Stimulated activated CD4-positive, alpha-beta T cell treated with anti-CD3 and anti-CD28 coated beads, Interleukin-12 subunit alpha, Interleukin-12 subunit beta, amount 100 ng/mL, for 24 hours (primary cell): ENCODE results near the gene CBLB.

Source experiments
- DNase-seq, 2 experiments: peaks; one replicate each; pipeline ENCODE4 v3.0.0-alpha.2; 2020; ENCODE audit warnings: low read depth in 2 of 2

Gene CBLB

DNA sequence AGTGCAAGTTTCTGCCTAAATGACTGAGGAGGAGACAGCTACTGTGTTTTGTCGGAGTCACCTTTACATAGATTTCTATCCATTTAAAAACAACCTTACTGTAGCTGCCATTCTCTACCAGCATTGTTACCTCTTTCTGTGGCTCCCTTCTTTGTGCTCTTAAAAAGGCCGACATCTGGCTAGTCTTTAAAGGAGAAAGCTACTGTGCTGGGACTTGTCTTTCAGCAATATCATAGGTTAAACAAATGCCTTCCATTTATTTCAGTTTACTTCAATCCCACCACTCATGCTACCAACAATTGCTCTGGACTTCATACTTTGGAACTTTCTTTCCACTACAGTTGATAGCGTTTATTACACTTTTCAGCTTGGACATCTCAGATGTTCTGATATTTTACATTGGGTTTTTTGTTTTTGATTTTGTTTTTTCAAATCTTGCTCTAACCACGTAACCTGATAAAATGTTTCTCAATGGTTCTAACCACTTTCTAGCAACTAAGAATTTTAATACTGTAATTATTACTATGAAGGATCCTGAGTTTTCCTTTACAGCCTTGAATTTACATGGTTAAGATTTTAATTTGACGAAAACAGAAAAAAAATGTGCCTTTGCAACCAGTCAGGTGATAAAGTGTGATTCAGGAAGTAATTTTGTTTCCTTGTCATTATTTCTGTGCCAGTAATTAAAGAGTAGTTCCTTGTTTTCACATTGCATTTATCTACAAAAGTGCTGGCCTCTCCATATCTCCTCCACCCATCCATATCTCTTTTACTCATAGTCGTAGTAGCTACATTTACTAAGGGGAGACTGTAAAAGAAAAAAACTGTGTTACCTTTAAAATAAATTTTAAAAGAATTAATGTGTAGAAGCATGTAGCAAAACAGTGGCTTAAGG is 1.3 kb upstream of the CBLB start:
- no peak for DNase-seq

DNA sequence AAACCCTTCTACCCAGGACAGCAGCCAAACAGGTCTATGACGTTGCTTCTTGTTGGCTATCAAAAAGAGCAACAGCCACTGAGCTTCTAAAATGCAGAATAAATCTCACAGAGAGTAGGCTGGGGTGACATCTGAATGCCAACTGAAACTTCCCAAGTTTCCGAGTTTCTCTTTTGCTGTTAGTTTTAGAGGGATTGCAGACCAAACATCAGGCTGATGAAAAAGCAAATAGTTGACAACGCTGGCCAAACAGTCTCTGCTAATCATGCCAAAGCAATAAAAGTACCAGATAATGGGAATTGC is 670 bp upstream of the CBLB start:
- DNase-seq, result no peak

DNA sequence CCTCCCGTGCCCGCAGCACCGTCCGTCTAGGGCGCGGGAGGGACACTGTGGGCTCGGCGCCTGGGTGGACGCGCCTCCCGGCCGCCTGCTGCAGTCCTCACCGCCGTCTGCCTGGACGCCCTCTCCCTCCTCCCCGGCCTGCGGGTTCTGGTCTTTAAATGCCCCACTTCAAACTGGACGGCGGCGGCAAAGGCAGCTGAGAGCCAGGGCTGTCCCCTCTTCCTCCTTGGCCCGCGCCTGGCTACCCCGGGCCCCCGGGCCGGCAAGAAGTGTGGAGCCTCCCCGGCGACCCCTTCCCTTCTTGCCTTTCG is 426 bp downstream of the CBLB start:
- no peak for DNase-seq

DNA sequence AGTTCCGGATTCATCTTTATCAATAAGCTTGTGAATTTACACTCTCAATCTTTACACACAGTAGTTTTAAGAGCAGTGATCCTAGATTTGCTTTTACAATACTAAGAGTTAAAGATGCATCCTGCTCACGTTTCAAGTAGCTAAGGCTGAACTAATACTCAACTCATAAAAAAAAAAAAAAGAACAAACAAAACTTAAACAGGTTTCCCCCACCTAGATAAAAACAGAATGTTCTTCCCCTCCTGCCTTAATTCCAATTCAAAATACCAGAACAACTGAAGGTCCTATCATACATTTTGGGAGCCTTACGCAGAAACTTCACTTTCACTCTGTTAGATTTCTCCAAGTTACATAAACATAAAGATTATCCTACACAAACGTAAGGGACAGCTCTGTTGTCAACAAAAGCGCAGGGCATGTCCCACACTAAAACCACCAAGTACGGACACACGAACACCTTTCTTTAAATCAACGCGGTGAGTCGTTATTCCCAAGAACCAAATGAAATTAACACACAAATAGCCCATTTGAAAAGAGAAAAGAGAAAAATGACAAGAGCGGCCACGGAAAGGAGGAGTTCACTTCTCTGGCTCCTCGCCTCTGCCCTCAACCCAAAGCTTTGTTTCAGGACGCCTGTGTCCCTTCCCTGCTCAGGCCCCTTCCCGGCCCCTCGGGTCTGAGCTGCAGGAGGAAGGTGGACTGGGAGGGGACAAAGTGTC is 941 bp downstream of the CBLB start:
- DNase-seq, result no peak

DNA sequence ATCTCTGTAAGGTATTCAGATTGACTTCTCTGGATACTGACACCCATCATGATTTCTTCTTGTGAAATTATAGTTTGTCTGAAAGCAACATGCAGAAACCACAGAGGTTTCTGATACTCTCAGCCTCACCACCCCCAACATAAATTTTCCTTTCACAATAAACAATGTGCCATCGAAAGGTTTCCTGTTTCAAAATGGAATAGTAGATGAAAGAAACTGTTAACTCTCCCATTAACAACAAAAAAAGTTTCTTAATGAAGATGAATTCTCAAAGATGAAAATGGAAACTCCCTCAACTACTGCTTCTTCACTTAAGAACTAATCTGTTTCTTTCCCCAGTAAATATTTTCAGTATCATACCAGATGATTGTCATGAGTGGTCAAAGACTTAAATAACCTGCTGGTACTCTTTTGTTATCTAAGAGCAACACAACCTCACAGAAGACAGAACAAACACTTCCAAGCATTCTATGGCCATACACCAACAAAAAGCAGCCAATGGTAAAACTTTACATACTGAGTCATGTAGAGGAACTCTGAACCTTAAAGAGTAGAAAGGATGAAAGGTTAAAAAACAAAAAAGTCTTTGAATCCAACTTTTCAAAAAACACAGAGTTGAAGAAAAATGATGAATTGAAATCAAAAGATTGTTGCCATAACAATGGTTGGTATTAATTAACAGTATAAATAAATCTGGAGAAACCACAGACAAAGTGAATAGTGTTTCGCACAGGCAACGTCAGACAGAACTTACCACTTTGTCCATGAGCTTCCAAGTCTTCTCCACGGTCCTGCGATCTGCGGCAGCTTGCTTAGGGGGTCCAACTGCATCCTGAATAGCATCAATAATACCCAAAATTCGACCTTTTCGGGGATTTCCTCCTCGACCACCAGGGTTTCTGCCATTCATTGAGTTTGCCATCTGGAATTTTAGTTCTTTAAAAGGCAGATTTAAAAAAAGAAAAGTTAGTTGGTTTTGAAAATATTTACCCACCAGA is 1.9 kb downstream of the CBLB start:
- DNase-seq, result no peak

DNA sequence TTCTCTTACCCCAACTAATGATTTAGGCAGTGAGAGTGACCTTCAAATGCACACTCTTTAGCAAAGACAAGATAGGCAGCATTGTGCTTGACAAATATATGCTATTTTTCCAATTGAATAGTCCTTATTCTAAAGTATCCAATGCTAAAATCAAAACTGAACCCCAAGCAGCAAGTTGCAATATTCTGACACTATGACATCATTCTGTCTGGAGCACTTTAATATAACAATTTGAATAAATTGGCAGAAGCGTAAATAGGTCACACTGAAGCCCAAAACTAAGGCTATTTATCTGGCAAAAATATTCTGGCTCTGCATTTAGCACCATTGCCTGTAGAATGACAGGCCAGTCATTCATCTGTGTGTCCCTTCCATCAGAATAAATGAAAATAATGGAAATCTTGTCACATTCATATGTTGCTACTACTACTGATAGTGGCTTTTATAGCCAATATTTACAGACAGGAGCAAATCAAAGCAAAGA is 2.9 kb downstream of the CBLB start:
- DNase-seq, result no peak

DNA sequence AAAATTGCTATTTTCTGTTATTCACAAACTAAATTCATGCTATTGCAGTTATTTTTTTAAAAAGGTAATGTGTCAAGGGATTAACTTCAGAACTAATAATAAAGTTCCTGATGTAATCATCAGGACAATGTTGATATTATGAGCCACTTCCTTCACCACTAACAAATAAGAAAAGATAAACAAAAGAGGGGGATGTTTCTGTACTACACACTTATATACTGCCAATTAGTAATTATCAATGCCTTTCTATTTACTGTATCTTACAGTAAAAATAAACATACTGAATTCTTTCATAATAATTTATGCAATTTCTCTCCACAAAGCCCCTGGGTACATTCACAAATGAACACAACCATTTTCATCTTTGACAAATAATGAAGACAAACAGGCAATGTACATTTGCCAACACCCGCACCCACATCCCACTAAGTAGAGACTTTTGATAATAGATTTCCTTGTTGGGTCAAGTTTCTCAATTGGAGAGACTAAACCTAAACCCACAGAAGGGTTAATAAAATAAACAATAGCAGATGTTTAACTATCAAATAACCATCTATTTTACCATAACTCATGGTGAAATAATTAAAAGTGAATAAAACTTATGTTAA is 3.7 kb downstream of the CBLB start:
- DNase-seq, result no peak

DNA sequence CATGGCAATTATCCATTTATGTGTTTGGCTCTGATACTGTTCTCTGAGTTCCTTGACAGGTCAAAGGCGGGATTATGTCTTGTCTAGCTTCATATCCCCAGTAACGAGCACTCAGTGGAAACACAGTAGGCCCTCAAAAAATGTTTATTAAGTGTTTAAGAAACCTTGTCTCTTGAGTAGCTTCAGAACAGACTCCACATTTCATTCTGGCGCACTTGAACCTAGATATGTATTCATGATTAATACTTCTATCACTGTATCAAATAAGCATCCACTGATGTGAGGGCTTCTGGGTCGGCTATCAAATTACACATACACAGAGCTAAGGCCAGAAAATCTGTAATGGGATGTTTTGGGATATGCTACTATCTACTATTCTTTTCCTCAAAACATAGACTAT is 4.6 kb downstream of the CBLB start:
- no peak for DNase-seq

DNA sequence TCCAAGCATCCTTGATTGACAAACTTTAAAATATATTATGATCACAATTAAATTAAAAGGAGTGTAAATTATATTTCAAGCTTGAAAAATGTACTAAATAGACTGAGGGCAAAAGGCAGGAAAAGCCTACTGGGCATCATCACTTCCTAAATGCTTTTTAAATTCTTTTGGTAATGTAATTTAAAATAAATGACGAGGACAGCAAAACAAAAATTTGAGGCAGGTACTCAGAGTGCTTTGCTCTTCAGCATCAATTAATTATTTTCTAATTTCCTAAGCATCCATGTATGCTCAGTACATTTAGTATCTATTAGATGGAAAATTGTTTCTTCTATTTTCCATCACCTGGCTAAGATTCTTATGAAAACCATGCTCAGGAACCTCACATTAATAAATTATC is 5.2 kb downstream of the CBLB start:
- DNase-seq, result no peak

DNA sequence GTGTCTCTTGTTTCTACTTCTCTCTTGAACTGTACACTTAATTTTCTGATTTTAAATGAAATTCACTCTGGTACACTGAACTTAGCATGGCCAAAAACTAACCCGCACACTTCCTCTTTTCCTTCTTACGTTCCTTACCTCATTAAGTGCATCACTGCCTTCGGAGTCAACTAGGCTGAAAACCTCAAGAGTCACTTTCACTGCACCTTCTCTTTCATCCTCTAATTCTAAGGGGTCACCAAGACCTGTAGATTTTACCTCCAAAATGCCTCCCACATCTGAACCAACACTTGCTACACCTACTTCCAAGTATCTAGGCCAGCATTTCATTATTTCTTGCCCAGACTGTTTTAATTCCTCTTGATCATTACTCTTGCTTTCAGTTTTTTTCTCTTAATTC is 6.6 kb downstream of the CBLB start:
- DNase-seq, result no peak

DNA sequence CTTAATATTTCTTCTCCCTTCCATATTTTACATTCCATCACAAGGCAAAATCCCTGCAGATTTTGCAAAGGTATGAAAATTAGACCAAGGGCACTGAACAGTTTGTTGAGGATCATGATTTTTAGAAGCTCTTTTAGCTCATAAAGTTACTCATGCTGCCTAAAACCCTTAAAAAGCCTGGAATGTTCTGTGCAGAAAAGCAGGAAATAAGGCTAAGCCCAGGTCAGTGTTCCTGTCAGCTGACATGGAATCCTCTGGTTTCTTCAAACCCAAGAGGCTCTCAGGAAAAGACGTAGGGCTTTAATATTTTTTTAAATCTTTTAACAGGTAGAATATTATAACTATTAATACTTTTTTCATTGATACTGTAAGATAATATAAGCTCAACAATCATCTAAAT is 8.2 kb downstream of the CBLB start:
- no peak for DNase-seq

DNA sequence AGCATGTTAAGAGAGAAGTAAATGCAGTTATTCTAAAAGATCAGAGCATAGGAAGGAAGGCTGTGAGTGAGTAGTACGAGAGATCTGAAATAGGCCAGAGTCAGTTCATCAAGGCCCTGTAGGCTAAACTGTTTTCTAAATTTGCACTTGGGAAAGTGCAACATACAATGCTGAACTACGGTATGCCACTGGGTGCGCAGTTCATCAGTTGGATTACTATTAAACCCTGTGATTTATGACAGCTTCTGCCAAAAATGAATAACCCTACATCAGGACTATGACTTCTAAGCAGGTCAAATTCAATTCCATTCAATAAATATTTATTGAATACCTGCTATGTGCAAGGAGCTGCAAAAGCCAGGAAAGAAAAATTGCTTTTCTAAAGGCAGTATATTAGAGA is 10.8 kb downstream of the CBLB start:
- DNase-seq, result no peak

DNA sequence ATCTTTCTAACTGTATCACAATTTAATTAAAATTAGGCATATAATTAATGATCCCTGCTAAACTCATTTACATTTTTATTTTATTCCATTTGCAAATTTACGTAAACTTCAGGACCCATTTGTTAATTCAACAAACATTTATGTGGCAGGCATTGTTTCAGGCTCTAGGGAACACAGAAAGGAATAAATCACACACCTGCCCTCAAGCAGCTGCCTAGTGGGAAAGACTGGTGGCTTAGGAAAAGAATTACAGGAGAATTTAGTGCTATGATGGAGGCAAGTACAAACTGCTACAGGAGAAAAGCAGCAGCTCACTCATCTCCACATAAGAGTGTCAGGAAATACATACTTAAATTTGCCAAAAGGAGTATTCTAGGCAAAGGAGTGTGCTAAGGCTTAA is 11.2 kb downstream of the CBLB start:
- no peak for DNase-seq

DNA sequence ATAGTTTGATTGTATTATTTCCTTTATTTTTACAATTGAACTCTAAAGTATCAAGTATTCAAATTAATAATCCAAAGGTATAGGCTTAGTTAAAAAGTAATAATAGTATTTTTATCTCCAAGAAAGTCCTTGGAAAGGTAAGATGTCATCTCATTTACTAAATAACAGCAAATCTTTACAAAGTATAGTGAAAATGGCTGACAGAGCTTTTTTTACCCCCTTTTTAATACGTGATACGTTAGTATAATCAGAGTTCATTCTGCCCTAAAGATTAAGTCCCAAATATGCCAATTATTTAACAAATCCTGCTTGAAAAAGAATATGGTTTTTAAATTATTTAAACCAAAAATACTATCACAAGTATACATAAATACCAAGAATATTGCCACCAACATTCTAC is 12.2 kb downstream of the CBLB start:
- no peak for DNase-seq

DNA sequence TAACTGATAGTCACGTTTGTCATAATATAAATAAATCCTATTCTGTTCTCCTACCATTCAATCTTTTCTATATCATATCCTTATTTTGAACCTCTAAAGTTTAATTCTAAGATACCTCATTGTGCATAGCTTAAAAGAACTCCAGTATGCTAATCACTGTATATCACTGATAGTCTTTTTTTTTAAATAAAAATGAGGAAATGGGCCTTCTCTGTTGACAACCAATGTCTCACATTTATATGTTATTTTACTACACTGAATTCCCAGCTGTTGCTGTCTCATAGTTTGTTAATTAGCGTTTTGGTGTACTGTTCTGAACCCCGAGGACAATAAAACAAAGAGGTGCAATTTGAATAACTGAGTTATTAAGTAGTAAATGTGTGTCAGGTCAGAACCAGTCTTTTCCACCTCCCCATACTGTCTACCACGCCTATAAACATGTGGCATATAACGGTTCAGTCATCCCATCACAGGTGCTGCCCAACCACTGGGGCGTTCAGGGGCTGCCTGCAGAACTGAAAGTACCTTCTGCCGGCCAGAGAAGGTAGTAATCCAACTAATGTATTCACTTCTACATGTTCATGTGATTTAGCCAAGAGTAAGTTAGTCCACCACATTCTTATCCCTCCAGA is 14.9 kb downstream of the CBLB start:
- no peak for DNase-seq

DNA sequence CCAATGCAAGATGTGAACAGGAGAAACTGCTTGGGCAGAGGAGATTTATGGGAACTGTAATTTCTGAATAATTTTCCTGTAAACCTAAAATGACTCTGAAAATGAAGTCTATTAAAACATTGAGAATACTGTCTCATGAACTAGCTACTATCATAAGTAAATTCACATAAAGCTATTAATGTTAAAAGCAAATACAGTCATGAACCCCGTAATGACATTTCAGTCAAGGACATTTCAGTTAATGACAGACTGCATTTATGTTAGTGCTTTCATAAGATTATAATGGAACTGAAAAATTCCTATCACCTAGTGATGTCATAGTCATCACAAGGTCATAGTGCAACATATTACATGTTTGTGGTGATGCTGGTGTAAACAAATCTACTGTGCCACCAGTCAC is 17.2 kb downstream of the CBLB start:
- no peak for DNase-seq

DNA sequence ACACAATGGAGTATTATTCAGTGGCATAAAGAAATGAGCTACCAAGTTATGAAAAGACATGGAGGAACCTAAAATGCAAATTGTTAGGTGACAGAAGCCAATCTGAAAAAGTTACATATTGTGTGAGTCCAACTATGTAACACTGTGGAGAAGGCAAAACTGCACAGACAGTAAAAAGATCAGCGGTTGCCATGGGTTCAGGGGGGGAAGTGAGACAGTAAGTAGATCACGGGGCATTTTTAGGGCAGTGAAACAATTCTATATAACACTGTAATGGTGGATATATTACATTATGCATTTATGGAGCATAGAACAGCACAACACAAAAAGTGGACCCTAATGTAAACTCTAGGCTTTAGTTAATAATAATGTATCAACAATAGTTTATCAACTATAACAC is 17.6 kb downstream of the CBLB start:
- no peak for DNase-seq

DNA sequence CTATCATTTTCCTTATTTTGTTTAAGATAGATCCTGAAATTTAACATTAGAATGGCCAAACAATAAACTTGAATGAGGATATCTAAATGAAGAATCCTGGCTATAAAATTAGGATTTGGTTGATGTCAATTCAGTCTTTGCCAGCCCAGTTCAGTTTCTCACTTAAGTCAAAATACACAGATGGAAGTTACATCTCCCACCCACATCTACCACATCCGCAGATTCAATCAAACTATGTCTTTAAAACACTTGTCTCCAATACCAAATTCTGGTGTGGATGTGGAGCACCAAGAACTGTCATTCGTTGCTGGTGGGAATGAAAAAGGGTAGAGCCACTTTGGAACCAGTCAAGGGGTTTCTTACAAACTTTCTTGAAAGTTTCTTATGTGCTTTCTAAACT is 18.2 kb downstream of the CBLB start:
- no peak for DNase-seq

DNA sequence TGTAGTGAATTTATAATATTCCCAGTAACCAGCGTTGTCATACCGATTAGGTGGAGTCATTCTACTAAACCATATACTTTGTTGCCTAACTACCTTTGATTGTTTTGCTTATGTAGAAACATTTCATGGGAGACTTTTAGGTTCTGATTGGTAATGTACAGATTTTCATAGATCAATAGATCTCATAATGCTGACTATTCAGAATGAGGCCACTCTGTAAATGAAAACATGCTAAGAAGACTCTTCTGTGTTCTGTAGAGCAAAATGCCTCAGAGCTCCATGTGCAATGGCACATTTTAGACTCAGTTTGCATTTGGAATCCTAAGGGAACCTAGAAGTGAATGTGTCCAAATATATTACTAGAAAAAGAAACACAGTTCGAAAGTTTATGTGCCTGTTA is 20.0 kb downstream of the CBLB start:
- no peak for DNase-seq

DNA sequence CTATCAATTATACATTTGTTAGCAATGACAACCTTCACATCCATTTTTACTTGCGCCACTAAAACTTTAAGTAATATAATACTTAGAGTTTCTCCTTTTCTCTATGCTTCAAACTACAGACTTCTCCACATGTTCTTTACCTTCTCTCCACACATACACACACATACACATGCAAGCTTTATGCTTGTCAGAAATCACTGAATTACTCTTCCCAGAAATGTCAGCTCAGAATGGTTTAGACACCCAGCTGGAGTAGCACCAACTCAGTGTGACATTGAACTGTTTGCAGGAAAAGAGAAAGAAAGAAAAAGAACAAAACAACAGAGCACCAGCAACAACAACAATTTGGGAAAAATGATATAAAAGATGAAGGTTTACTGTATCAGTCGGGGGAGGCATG is 20.9 kb downstream of the CBLB start:
- no peak for DNase-seq

DNA sequence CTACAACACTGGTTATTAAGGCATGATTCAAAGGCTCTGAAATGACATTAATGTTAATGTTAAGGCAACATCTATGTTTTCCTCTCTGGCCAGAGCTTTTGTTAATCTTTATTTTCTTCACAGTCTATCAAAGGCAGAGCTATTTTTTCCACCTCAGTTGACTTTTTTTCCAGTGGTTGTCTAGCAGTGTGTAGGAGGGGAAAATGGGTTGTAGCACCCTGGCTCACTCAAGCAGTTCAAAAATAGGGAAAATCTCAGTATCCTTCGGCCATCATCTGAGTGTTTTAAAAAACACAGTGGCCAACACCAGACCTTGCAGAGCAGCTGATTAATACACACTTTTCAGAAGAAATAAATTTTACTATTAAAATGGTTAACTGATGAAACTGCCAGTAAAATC is 21.4 kb downstream of the CBLB start:
- no peak for DNase-seq

DNA sequence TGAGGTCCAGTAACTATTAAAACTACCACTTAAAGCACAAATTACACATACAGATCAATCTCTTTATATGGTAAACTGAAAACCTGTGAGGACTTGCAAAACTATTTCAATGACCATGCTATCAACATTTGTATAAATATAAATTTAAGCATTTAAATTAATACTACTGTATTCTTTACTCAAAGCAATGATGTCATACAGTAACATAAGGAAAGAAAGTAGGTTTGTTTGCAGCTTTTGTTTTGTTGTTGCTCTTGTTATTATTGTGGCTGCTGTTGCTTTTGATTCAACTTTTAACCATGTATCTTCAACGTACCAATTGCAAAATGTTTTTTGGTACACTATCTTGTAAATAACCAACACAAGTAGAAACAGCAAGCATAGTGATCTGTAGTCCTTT is 22.0 kb downstream of the CBLB start:
- no peak for DNase-seq
